WTC11 (cell line): ENCODE measurements around the gene KRABD2.

Experiments
- CREB1 ChIP-seq: sonication (generic); formaldehyde crosslinking; IDR thresholded peaks from 2 replicates; pipeline ENCODE4 v1.8.0; 2023; ENCODE audit warnings: mild to moderate bottlenecking, missing genetic modification reagents
- CTCF ChIP-seq: fragments of 200-600 bp; IDR thresholded peaks from 2 replicates; pipeline ENCODE4 v1.8.0; 2022; ENCODE audit warnings: antibody characterized with exemption
- E2F4 ChIP-seq: sonication (generic); formaldehyde crosslinking; IDR thresholded peaks from 2 replicates; pipeline ENCODE4 v1.8.1; 2022; ENCODE audit warnings: low read depth, mild to moderate bottlenecking, moderate library complexity, missing genetic modification reagents, borderline replicate concordance
- SMAD3 ChIP-seq: sonication (generic); formaldehyde crosslinking; IDR thresholded peaks from 2 replicates; pipeline ENCODE4 v1.8.0; 2022; ENCODE audit warnings: missing genetic modification reagents, mild to moderate bottlenecking, borderline replicate concordance
- TEAD1 ChIP-seq: sonication (generic); formaldehyde crosslinking; IDR thresholded peaks from 2 replicates; pipeline ENCODE4 v1.8.0; 2022; ENCODE audit warnings: mild to moderate bottlenecking, missing genetic modification reagents
- ZMAT4 ChIP-seq: fragments of 250-450 bp; sonication (Bioruptor Pico); IDR thresholded peaks from 2 replicates; pipeline ENCODE4 v1.9.0; 2021; ENCODE audit warnings: mild to moderate bottlenecking
- ZNF232 ChIP-seq: sonication (generic); formaldehyde crosslinking; IDR thresholded peaks from 2 replicates; pipeline ENCODE4 v1.8.0; 2022; ENCODE audit warnings: mild to moderate bottlenecking, missing genetic modification reagents
- TF ChIP-seq, protein P1 (sequence below): sonication (generic); formaldehyde crosslinking; IDR thresholded peaks from 2 replicates; pipeline ENCODE4 v1.8.0; 2022; ENCODE audit warnings: mild to moderate bottlenecking, missing genetic modification reagents

GRCh38 chr17:8384801-8385378 is 8.4 kb upstream of the KRABD2 start:
- TF ChIP-seq CTCF (no peak), ZNF232 (CRISPR knock-in tag) (no peak), CREB1 (CRISPR knock-in tag) (0 out of 2 replicates have a peak, but pooled peaks have one; percentile 38), SMAD3 (CRISPR knock-in tag) (no peak), TEAD1 (CRISPR knock-in tag) (no peak), E2F4 (no peak), ZMAT4 (CRISPR knock-in tag) (no peak)
- TF ChIP-seq, protein P1, sequence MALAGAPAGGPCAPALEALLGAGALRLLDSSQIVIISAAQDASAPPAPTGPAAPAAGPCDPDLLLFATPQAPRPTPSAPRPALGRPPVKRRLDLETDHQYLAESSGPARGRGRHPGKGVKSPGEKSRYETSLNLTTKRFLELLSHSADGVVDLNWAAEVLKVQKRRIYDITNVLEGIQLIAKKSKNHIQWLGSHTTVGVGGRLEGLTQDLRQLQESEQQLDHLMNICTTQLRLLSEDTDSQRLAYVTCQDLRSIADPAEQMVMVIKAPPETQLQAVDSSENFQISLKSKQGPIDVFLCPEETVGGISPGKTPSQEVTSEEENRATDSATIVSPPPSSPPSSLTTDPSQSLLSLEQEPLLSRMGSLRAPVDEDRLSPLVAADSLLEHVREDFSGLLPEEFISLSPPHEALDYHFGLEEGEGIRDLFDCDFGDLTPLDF (CRISPR knock-in tag): no peak
